GM04504 (cell line): ENCODE data around the gene NTN1.
A peak's percentile ranks its signal among the peaks of the same experiment; 100 is the strongest.
"Not testable (repeated sequence)": the region's sequence is repeated elsewhere in the genome, so short reads cannot be mapped to it uniquely, and the experiment has no call there.

Source experiments
- DNase-seq: peaks from one replicate; pipeline ENCODE4 v3.0.0-alpha.2; 2012; ENCODE audit warnings: low read depth

Gene NTN1

DNA sequence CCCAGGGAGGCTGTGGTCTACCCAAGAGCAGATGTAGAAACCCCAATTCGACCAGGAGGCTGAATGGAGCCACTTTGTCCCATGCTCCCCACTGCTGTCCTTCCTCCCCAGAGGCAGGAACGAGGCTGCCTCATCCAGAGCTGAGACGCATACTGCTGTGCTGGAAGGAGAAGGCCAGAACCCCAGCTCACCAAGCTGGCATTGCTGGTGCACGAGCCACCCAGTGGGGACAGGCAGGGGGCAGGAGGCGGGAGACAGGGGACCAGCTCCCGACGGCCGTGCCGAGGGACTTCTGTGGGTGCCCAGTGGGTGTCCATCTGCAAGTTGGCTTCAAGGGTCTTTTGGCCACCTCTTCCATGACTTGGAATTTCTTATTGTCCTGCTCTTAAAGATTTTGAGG, 66.6 kb downstream of the NTN1 start:
- no peak for DNase-seq

DNA sequence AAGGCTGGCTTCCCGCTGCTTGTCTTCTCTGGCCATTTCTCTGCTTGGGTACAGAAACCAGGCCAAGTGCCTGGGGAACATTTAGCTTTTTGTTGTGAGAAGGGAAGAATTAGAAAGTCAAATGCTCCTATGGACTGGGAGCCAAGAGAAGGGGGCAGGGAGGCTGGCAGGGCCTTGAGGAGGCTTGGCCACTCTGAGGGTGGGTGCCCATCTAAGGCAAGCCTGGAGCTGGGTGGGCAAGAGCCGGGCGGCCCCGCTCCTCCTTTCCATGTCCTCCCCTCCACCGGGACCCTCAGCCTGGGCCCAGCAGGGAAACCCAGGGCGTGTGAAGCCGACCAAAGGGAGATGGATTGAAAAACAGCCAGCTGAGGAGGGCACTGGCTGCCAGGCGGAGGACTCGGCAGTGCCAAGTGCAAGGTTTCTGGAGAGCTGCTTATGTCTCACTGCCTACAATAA, 69.4 kb downstream of the NTN1 start:
- DNase-seq: no peak

DNA sequence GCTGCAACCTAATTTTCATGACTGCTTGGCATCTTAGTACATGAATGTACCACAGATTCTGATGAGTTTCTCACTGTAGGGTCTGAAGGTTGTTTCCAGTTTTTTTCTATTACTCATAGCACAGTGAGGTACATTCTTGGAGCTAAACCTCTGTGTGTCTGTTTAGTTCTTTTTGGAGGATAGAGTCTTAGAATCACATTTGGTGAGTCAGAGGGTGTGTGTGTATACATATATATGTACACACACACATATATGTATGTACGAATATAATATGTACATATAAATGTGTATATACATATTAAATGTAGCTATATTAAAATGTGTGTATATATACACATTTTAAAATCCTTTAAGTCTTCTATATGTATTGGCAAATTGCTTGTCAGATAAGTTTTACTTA, 72.9 kb downstream of the NTN1 start:
- no peak for DNase-seq

DNA sequence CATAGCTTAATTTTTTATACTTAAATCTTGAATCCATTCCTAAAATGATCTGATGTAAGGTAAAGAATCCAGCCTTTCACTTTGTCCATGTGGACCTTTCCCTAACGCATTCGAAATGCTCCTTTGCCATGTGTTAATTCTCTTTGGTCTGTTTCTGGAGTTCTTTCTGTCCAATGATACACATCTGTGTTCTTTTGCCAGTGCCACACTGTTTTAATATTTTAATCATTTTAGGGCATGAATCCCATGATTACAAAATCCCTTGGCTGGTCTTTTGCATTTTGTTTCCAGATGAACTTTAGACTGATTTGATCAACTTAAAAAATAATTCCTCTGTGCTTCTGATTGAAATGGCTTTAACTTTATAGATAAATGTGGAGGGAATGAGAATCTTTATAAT, 74.1 kb downstream of the NTN1 start:
- no peak for DNase-seq

DNA sequence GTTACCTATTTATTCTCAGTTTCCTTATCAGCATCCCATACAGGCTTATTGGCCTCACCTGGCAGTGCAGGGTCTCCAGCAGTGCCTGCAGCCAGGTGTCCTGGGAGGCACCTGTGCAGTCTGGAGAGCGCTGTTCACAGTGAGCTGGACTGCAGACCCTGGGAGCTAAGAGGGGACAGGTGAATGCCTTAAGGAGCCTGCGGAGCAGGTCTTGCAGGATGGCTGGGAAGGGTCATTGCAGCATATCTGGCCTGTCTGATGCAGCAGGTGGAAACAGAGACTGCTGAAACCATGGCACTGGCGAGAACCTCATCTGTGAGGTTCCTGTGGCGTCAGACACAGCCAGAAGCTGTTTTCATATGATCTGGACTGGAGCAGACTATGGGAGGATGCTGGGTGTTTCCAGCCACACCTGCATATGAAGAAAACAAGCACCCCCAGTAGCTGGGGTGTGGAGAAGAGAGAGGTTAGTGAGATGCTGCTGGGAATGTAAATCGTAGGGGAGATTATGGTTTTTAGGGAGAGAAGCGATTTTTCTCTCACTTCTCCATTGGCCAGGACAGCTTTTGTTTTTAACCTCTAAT, 77.0 kb downstream of the NTN1 start:
- no peak for DNase-seq

DNA sequence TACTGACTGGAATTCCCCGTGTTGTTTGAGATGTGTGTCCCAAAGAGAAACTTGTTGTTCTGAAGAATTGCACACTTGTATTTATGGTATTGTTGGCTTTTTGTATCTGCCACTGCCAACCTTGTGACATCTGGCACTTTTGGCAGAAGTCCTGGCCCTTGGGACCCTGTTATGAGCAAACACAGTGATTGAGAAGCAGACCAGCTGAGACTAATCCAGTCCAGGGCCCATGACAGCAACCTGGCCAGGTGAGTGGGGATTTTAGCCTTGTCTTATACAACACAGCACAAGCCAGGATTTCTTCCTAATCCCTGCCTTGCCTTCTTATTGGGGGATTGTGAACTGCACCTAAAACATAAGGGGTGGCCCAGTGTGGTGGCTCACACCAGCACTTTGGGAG, 80.0 kb downstream of the NTN1 start:
- no peak for DNase-seq

DNA sequence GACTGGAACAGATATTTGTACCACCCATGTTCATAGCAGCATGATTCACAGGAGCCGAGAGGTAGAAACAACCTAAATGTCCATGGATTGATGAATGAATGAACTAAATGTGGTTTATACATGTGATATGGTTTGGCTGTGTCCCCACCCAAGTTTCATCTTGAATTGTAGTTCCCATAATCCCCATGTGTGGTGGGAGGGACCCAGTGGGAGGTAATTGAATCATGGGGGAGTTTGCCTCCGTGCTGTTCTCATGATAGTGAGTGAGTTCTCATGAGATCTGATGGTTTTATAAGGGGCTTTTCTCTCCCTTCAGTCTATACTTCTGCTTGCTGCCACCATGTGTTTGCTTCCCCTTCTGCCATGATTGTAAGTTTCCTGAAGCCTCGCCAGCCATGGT, 81.9 kb downstream of the NTN1 start:
- not testable (repeated sequence) for DNase-seq

DNA sequence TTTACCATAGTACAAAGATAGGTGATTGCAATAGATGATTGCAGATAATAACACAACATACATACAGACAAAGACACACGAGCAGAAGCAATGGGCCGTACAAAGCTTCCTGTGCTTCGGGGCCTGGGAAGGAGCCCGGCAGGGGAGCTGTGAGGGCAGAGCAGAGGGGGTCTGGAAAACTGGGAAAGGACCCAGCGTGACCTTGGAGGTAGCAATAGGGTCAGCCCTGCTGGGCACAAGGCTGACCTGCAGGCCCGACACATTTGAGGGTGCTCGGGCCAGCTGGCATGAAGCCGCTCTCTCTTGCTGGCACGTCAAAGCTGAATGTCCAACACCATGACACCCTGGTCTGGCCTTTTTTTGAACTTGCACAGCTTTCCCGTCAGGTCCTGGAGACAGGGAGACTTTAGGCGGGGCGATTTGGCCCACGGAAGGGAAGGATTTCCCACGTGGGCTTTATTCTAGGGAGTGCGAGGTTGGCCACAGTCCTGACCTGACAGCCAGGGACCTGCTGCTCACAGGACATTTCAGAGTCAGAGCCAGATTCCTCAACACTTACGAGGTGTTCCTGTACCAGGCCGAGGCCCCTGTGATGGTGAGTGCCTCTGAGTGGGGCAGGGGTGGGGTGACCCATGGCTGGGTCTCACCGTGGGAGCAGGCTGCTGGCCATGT, 83.2 kb downstream of the NTN1 start:
- no peak for DNase-seq

DNA sequence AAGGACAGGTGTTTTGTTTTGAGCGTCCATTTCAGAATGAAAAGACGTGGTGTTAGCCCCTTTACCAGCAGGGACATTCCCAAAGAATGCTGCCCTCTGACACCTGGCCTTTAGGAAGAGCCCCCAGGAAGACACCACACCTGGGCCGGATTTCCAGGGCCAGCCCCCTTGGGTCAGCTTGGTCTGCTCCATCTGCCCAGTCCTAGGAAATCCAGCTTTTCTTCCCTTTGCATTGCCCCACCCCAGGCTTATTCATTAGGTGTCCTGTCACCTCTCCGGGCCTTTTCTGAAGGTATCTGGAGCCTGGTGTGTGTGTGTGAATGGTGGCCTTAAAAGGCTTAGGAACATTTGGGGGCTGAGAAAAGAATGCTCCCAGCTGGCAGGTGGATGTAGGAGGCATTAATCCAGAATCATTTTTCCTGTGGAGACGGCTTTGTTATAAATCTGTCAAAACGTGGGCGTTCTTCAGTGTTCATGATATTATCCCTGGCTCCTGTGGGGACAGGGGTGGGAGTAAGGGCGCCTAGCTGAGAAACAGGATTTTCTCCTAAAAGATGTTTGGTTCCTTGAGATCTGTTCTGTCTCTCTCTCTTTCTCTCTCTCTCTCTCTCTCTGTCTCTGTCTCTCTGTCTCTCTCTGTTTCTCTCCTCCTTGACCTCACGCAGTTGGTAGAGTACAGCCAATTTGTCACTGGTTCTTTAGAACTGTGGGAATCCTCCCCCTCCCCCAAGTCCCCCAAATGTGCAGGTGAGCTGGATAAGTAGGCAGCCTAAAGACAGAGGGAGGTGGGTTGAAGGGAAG, 84.0 kb downstream of the NTN1 start:
- DNase-seq: no peak

DNA sequence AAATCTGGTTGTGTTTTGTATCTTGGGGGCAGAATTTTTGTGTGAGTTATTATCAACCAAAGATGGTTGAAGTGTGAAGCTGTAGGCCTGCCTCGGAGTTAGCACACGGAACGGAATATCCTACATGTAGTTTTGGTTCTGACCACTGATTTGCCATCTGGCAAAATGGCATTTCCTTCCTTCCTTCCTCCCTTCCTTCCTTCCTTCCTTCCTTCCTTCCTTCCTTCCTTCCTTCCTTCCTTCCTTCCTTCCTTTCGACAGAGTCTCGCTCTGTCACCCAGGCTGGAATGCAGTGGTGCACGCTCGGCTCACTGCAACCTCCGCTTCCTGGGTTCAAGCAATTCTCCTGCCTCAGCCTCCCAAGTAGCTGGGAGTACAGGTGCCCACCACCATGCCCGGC, 85.0 kb downstream of the NTN1 start:
- DNase-seq: not testable (repeated sequence)

DNA sequence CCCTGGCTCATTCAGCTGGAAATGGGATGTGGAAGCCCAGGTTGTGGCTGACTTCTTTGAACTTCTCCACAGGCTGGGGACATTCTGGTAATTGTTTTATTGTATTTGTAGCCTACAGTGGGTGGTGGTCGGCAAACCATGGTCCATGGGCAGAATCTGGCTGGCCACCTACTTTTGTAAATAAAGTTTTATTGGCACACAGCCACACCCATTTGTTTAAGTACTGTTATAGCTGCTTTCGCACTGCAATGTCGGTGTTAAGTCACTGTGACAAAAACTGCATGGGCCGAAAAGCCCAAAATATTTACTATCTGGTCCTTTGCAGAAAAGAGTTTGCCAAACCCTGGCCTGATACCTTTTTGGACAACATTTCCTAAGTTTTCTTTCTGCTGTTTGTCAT, 86.2 kb downstream of the NTN1 start:
- DNase-seq: no peak

DNA sequence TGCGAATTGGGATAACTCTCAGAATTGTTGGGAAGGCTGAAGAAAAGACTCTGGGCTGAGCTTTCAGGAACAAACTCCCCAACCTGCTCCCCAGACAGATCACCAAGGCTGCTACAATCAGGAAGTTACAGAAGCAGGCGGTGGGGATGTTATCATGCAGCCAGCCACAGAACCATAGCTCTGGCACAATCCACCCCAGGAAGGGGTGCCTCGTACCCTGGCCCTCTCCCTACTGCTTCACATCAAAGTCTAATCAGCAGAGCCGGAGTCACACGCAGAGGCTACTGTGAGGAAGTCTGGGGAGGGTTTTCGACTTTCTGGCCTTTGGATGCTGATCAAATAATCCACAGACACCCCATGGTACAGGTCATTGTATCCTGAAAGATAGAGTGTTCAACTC, 86.8 kb downstream of the NTN1 start:
- no peak for DNase-seq

DNA sequence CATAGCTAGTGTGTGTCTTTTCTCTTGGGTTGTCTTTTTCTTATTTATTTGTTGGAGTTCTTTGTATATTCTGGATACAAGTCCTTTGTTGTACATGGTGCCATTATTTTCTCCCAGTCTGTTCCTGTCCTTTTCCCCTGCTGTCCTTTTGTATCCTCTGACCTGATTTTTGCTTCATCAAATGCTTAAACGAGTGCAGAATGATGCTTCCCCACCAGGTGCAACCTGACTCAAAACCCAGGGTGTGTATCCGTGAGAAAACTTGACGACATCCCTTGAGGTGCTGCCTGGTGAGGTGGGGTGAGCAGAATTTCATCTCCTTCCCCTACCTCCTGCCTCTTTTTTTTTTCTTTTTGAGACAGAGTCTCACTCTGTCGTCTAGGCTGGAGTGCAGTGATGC, 88.6 kb downstream of the NTN1 start:
- no peak for DNase-seq

DNA sequence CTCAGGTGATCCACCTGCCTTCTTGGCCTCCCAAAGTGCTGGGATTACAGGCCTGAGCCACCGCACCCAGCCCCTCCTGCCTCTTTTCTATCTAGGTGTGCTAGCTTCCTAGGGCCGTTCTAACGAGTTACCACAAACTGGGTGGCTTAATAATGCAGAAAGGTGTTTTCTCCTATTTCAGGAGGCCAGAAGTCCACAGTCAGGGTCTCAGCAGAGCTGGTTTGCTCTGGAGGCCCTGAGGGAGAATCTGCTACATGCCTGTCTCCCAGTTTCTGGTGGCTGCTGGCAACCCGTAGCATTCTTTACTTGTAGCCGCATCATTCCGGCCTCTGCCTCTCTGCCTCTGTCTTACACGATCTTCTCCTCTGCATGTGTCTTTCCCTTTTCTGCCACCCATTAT, 89.2 kb downstream of the NTN1 start:
- no peak for DNase-seq

DNA sequence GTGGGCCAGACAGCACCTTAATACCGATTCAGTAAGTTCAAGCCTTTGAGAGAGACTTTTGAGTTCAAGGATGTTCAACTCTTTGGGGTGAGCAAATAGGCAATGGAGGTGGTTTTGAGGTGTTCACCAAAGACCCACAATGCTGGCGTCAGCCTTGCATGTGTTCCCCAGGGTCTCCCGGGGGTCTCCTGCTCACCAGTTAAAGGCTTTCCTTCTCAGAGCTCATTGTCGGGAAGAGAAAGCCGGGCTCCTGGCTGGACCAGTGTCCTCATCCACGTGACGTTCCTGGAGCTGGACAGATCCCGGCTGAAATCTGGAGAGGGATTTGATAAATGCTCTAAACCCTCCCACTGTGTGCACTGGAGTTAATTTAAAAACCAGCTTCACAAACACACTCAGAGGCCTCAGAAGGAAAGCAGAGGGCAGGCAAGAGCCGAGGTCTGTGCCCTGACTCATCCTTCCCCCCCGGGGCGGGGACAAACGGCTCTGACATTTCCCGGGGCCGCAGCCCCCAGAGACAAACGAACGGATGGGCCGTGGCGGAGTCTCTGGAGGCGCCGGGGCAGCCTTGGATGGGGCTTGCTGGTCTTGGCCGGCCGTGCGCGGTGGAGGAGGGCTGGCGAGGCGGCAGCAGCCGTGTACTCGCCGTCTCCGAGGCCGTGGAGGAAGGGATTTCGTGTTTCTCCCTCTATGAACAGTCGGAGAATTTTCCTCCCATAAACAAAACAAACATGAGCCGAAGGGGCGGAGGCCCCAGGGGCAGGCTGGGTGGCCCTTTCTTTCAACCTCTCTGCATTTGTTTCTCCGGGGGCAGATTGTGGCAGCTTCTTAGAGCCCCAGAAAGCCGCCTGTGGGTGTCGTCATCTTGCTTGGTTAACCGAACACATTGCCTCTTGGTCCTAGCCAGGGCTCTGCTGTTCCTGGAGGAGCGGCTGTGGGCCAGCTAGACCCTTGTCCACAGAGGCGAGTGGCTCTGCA, 94.2 kb downstream of the NTN1 start:
- DNase-seq: peak; percentile 20

DNA sequence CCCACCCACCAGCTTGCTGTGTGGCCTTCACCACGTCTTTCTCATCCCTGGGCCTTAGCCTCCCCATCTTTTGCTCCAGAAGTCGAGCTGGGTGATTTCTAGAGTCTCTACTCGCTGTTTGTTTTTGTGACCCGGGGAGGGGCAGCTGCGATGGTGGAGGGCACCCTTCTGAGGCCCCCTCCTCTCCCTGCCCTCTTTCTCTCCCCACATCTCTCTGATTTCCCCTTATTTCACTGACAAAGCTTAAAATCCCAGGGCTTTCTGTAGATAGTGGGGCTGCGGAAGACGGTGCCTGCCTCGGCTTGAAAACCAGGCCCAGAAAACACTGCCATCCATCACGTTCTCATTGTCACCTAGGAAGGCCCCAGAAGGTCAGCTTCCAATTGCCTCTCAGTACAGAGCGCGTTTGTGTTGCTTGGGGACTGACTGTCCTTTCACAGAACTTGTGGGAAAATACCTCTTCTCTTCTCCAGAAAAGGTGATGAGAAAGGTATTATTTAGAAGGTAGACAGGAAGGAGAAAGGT, 95.1 kb downstream of the NTN1 start:
- DNase-seq: no peak

DNA sequence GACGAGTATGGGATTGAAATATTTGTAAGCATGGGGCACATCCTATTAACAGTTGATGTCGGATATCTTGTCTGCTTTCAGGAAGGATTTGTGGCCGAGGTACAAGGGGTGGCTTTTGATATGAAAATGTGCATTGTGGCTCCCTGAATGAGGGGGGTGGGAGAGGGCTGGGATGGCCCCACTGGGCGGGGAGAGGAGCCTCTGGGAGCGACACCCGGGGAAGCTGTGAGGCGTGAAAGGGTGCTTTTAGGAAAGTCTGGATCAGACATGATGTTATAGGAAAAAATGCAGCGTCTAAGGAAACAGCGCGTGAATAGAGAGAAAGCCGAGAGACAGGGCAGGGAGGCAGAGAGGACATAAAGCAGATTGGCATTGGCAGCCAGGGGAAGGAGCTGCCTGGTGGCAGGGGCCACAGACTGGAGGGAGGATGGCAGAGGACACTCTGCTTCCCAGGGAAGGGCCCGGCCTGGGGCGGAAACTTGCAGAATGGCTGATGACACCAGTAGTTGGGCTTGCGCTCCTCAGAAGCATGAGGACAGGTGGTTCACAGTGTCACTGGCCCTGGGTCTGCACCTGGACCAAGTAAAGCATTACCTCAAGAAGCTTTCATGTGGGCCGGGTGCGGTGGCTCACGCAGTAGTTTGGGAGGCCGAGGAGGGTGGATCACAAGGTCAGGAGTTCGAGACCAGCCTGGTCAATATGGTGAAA, 95.7 kb downstream of the NTN1 start:
- no peak for DNase-seq

DNA sequence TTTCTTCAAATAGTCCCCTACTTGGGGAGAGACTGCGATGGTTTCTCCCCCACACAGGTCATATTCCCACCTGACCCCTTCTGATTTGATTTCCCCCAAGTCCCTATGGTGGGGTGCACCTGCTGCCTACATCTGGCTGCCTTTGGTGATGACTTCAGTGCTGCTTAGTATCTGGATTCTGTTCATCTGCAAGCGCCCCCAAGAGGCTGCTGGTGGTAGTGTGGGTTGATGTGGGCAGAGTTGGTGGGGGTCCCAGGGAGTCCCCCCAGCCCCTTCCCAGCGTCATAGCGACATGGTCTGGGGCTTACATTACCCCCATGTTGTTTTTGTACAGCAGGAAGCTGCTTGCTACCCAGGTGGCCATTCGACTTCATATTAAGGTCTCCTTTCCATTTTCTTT, 99.2 kb downstream of the NTN1 start:
- DNase-seq: no peak

DNA sequence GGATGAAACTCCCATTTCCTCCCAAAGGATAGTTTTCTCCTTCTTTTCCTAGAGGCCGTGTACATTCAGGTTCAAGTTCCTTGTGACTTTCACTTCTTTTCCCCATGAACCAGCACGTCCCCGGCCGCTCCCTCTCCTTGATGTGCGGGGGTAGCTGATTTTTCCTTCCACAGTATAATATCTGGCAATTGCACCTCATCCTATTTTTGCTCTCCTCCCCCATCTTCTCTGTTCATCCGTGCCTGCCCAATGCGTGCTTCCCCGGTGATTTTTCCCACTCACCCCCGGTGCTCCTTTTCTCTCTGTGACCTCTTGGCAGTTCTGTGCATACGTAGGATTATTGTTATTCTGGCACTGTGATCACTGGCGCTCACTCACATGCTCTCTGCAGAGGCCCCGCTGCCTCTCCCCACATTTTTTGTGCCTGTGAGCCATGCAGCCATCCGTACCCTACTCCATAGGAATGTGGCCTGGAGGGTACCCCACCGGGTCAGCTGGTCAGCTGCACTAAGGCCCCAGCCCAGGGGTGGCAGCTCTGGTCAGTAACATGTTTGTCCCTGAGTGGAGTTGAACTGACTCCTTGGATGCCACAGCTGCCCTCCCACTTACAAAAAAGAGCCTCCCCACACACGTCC, 100.0 kb downstream of the NTN1 start:
- DNase-seq: no peak

DNA sequence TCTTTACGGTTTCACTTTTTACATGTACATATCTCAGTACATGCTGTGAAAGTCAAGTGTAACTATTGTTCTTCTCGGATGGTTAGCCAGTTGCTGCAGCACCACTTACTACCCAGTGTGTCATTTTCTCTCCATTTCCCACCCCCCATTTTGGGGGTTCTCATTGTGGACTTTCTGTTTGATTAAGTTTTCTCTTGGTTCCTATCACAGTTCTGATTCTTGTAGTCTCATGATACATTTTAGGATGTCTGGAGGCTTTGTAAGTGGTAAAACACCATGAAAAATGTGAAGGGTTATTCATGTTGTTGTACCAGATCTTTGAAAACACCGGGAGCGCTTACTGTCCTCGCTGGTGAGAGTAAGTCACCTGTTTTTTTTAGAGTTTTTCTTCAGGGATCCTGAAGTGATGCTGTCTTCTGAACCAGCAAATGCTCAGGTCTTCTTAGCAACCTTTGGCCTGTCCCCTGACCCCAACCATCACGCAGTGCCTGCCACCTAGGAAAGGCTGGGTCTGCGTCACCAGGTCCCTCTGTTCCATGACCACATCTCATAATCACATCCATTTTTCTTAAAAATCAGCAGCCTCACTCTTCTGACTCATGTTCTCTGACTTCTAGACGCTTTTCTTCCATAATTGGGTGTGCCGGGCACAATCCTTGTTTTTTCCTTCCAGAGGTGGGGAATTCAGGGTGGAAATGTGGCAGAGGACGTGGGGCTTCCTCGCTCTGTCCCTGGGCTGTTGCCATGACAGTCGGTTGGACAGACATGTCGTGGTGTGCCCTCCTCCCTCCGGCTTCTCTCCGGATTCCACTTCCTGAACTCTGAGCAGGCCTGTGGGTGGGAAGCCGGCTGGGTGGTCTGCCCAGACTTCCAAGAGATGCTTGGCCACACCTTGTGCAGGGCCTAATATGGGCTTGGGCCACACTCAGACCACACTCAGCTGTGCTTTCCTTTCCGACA, 102.6 kb downstream of the NTN1 start:
- DNase-seq: no peak
